H9 (cell line): Measurements from ENCODE around the gene PEX10. TPM values are rescaled to one million over a fixed set of nuclear protein-coding genes. Genes with fewer than 3 reads are reported as not detected.

Experiments
- DNase-seq: peaks from one replicate; pipeline ENCODE4 v3.0.0-alpha.2; 2017
- H2AFZ ChIP-seq: one replicate; pipeline ENCODE4 v1.6.1; 2013; ENCODE audit warnings: mild to moderate bottlenecking, low read length, control low read depth, moderate library complexity
- H2AK5ac ChIP-seq: 2 replicates; pipeline ENCODE4 v1.6.1; 2013; ENCODE audit warnings: low read length, control low read depth, mixed read lengths; ENCODE audit not compliant: insufficient read length
- H2BK120ac ChIP-seq: one replicate; pipeline ENCODE4 v1.6.1; 2013; ENCODE audit warnings: low read depth, mild to moderate bottlenecking, low read length, control low read depth, inconsistent platforms; ENCODE audit not compliant: poor library complexity, severe bottlenecking
- H2BK12ac ChIP-seq: 2 replicates; pipeline ENCODE4 v1.6.1; 2013; ENCODE audit warnings: low read length, control low read depth, mixed read lengths, low read depth; ENCODE audit not compliant: insufficient read length
- H2BK15ac ChIP-seq: 2 replicates; pipeline ENCODE4 v1.6.1; 2013; ENCODE audit warnings: low read depth, low read length, control low read depth
- H2BK20ac ChIP-seq: one replicate; pipeline ENCODE4 v1.6.1; 2013; ENCODE audit warnings: low read depth, mild to moderate bottlenecking, low read length, control low read depth, inconsistent platforms; ENCODE audit not compliant: poor library complexity, severe bottlenecking
- H2BK5ac ChIP-seq: 2 replicates; pipeline ENCODE4 v1.6.1; 2013; ENCODE audit warnings: low read length, control low read depth, mixed read lengths; ENCODE audit not compliant: insufficient read length
- H3K14ac ChIP-seq: 2 replicates; pipeline ENCODE4 v1.6.1; 2013; ENCODE audit warnings: low read length, control low read depth; ENCODE audit not compliant: insufficient read depth
- H3K18ac ChIP-seq: 2 replicates; pipeline ENCODE4 v1.6.1; 2013; ENCODE audit warnings: low read depth, mild to moderate bottlenecking, mixed read lengths, low read length, control low read depth; ENCODE audit not compliant: insufficient read length
- H3K23ac ChIP-seq: 2 replicates; pipeline ENCODE4 v1.6.1; 2013; ENCODE audit warnings: low read length, control low read depth, mixed read lengths, low read depth; ENCODE audit not compliant: insufficient read length
- H3K23me2 ChIP-seq: 2 replicates; pipeline ENCODE4 v1.6.1; 2013; ENCODE audit warnings: low read depth, mild to moderate bottlenecking, mixed read lengths, low read length, control low read depth; ENCODE audit not compliant: insufficient read length, poor library complexity, severe bottlenecking
- H3K27ac ChIP-seq: 2 replicates; pipeline ENCODE4 v1.5.1; 2013; ENCODE audit warnings: low read length, control low read depth, mixed read lengths, low read depth; ENCODE audit not compliant: insufficient read length
- H3K27me3 ChIP-seq: 2 replicates; pipeline ENCODE4 v1.6.1; 2013; ENCODE audit warnings: low read length, control low read depth, inconsistent platforms; ENCODE audit not compliant: insufficient read depth
- H3K4ac ChIP-seq: 2 replicates; pipeline ENCODE4 v1.6.1; 2013; ENCODE audit warnings: low read depth, mild to moderate bottlenecking, control low read depth, inconsistent platforms, low read length, moderate library complexity
- H3K4me1 ChIP-seq: 2 replicates; pipeline ENCODE4 v1.6.1; 2013; ENCODE audit warnings: low read length, control low read depth, inconsistent platforms; ENCODE audit not compliant: insufficient read depth
- H3K4me2 ChIP-seq: 2 replicates; pipeline ENCODE4 v1.6.1; 2013; ENCODE audit warnings: low read length, control low read depth, mixed read lengths; ENCODE audit not compliant: insufficient read length, insufficient read depth
- H3K56ac ChIP-seq: 2 replicates; pipeline ENCODE4 v1.6.1; 2013; ENCODE audit warnings: low read depth, mild to moderate bottlenecking, mixed read lengths, low read length, control low read depth; ENCODE audit not compliant: insufficient read length
- H3K79me1 ChIP-seq: 2 replicates; pipeline ENCODE4 v1.6.1; 2013; ENCODE audit warnings: low read depth, mild to moderate bottlenecking, moderate library complexity, low read length, control low read depth, inconsistent platforms; ENCODE audit not compliant: insufficient read depth, poor library complexity, severe bottlenecking
- H3K79me2 ChIP-seq: 2 replicates; pipeline ENCODE4 v1.6.1; 2013; ENCODE audit warnings: low read length, control low read depth, inconsistent platforms; ENCODE audit not compliant: insufficient read depth
- H3K9ac ChIP-seq: 2 replicates; pipeline ENCODE4 v1.6.1; 2013; ENCODE audit warnings: low read length, control low read depth, mixed read lengths; ENCODE audit not compliant: insufficient read length; ENCODE audit errors: extremely low read depth
- H3K9me3 ChIP-seq: one replicate; pipeline ENCODE4 v1.6.1; 2013; ENCODE audit warnings: low read depth, low read length, inconsistent platforms; ENCODE audit not compliant: control insufficient read depth
- H3T11ph ChIP-seq: one replicate; pipeline ENCODE4 v1.6.1; 2013; ENCODE audit warnings: mild to moderate bottlenecking, low read length, control low read depth, inconsistent platforms
- H4K20me1 ChIP-seq: one replicate; pipeline ENCODE4 v1.6.1; 2013; ENCODE audit not compliant: control insufficient read depth, insufficient read length, insufficient read depth
- H4K5ac ChIP-seq: 2 replicates; pipeline ENCODE4 v1.6.1; 2013; ENCODE audit warnings: low read depth, mild to moderate bottlenecking, mixed read lengths, low read length, control low read depth; ENCODE audit not compliant: insufficient read length
- H4K8ac ChIP-seq: replicated peaks from 2 replicates; pipeline ENCODE4 v1.6.1; 2013; ENCODE audit warnings: low read length, control low read depth, mixed read lengths, low read depth; ENCODE audit not compliant: insufficient read length
- H4K91ac ChIP-seq: 2 replicates; pipeline ENCODE4 v1.6.1; 2013; ENCODE audit warnings: low read depth, mild to moderate bottlenecking, moderate library complexity, mixed read lengths, low read length, control low read depth; ENCODE audit not compliant: insufficient read length
- H3K27ac Mint-ChIP-seq, 3 experiments: 2 replicates in 2 of 3; 3 replicates in 1 of 3; pipeline ENCODE4 v1.8.0; 2020 to 2021; ENCODE audit warnings: mixed read lengths in 3 of 3, mild to moderate bottlenecking in 1 of 3, moderate library complexity in 1 of 3
- H3K27me3 Mint-ChIP-seq: 2 replicates; pipeline ENCODE4 v1.8.0; 2021; ENCODE audit warnings: low read depth, mild to moderate bottlenecking, moderate library complexity, mixed read lengths
- H3K36me3 Mint-ChIP-seq, 3 experiments: 2 replicates in 2 of 3; 3 replicates in 1 of 3; pipeline ENCODE4 v1.8.0; 2020 to 2021; ENCODE audit warnings: low read depth in 3 of 3, mixed read lengths in 3 of 3; ENCODE audit not compliant: insufficient read depth in 1 of 3
- H3K4me1 Mint-ChIP-seq, 2 experiments: 2 replicates each; pipeline ENCODE4 v1.8.0; 2020; ENCODE audit warnings: mixed read lengths in 2 of 2
- H3K4me3 Mint-ChIP-seq, 2 experiments: 2 replicates in 1 of 2; 3 replicates in 1 of 2; pipeline ENCODE4 v1.8.0; 2020 to 2021; ENCODE audit warnings: mild to moderate bottlenecking in 2 of 2, mixed read lengths in 2 of 2, moderate library complexity in 1 of 2
- H3K9me3 Mint-ChIP-seq, 2 experiments: 2 replicates in 1 of 2; 3 replicates in 1 of 2; pipeline ENCODE4 v1.8.0; 2020; ENCODE audit warnings: mild to moderate bottlenecking in 2 of 2, mixed read lengths in 2 of 2, moderate library complexity in 1 of 2
- CTCF ChIP-seq: fragments of 200-600 bp; sonication (generic); conservative IDR thresholded peaks from 3 replicates; pipeline ENCODE4 v1.8.0; 2021; ENCODE audit warnings: antibody characterized with exemption, mild to moderate bottlenecking
- WGBS: extraction: QIAGEN DNeasy Blood & Tissue Kit; methylation state at CpG from one replicate; pipeline ENCODE4 v1.1.7; 2013; ENCODE audit warnings: missing lambda C conversion rate, low lambda C conversion rate, mixed read lengths; ENCODE audit not compliant: insufficient read length; ENCODE audit errors: extremely low coverage; 5-methylcytosine and 5-hydroxymethylcytosine counted together
- total RNA-seq: library from RNA; stranded (reverse); gene quantifications from 2 replicates; pipeline ENCODE4 v1.2.1, GENCODE V29; 2021

The PEX10 gene
- total RNA-seq, 1 experiment from 2014 or later = 34.4 TPM

- H2BK5ac ChIP-seq = no peak within 1 kb of the TSS
- no CpG with 5 or more reads among the region's 103 CpGs for WGBS
- H3K4me1 ChIP-seq = no peaks in the 10 kb centered on the region
- no peak within 1 kb of the TSS for H4K5ac ChIP-seq
- H2BK15ac ChIP-seq = no peak within 1 kb of the TSS
- H3T11ph ChIP-seq = no peak within 1 kb of the TSS
- H4K8ac ChIP-seq = no peak within 1 kb of the TSS
- peak within 1 kb of the TSS; percentile 81 for H3K9ac ChIP-seq
- no peaks in the 10 kb centered on the region for H3K27me3 ChIP-seq
- H3K79me1 ChIP-seq = peaks cover 11% of the 10 kb centered on the region
- H3K14ac ChIP-seq = 0 out of 2 replicates have a peak within 1 kb of the TSS, but pooled peaks have one; percentile 60
- H2AK5ac ChIP-seq = no peak within 1 kb of the TSS
- no peak within 1 kb of the TSS for H3K18ac ChIP-seq
- no peak within 1 kb of the TSS for H3K27ac ChIP-seq
- Mint-ChIP-seq H3K27me3 (no peaks in the 10 kb centered on the region), H3K4me1 (peaks cover 9 to 20% of the 10 kb centered on the region in 2 experiments), H3K9me3 (no peaks in the 10 kb centered on the region), H3K4me3 (peak within 1 kb of the TSS; percentile 81 to 92), H3K27ac (peak within 1 kb of the TSS in 1 of 3 experiments; percentile 79; a peak in 3 of 7 replicates), H3K36me3 (peaks cover 5 to 41% (median 28%) of the 10 kb centered on the region in 3 experiments; a peak in 6 of 7 replicates)
- DNase-seq = peak; percentile 98
- no peak for TF ChIP-seq CTCF
- H3K23ac ChIP-seq = no peak within 1 kb of the TSS
- no peak within 1 kb of the TSS for H2AFZ ChIP-seq
- H4K20me1 ChIP-seq = peaks cover 2% of the 10 kb centered on the region
- no peak within 1 kb of the TSS for H3K56ac ChIP-seq
- peaks cover 6% of the 10 kb centered on the region for H3K23me2 ChIP-seq
- no peak within 1 kb of the TSS for H2BK12ac ChIP-seq
- no peak within 1 kb of the TSS for H2BK120ac ChIP-seq
- H3K9me3 ChIP-seq = no peaks in the 10 kb centered on the region
- H3K4me2 ChIP-seq = peak within 1 kb of the TSS; percentile 88
- no peak within 1 kb of the TSS for H2BK20ac ChIP-seq
- no peak within 1 kb of the TSS for H3K4ac ChIP-seq
- peaks cover 5% of the 10 kb centered on the region; the same call in 1 of the 2 replicates for H3K79me2 ChIP-seq
- no peak within 1 kb of the TSS for H4K91ac ChIP-seq
Measured at GRCh38 chr1:2391041-2391930, 21.1 kb downstream of the PEX10 start, which contains the start of the genes MORN1 and RER1. MORN1 (minus strand) TSS chr1:2391554; CDS start chr1:2391533, 21 bp downstream. RER1 (plus strand) TSS chr1:2391841; CDS start chr1:2395791, 3,950 bp downstream.
